Raji (cell line): ENCODE data around the gene SOD1.

Source experiments
- POLR2A ChIP-seq: IDR thresholded peaks from 2 replicates; pipeline ENCODE4 v1.6.1; 2011; ENCODE audit warnings: low read depth, low read length, control low read depth; ENCODE audit not compliant: insufficient read depth

The SOD1 gene

DNA sequence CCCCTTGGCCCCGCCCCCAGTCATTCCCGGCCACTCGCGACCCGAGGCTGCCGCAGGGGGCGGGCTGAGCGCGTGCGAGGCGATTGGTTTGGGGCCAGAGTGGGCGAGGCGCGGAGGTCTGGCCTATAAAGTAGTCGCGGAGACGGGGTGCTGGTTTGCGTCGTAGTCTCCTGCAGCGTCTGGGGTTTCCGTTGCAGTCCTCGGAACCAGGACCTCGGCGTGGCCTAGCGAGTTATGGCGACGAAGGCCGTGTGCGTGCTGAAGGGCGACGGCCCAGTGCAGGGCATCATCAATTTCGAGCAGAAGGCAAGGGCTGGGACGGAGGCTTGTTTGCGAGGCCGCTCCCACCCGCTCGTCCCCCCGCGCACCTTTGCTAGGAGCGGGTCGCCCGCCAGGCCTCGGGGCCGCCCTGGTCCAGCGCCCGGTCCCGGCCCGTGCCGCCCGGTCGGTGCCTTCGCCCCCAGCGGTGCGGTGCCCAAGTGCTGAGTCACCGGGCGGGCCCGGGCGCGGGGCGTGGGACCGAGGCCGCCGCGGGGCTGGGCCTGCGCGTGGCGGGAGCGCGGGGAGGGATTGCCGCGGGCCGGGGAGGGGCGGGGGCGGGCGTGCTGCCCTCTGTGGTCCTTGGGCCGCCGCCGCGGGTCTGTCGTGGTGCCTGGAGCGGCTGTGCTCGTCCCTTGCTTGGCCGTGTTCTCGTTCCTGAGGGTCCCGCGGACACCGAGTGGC is at the start of gene SOD1:
Gene SOD1, plus strand, starts transcription at position 158 of the 723 bp plus-strand sequence. Its CDS starts 77 bp downstream, at position 235.
- TF ChIP-seq POLR2A: peak; percentile 100

DNA sequence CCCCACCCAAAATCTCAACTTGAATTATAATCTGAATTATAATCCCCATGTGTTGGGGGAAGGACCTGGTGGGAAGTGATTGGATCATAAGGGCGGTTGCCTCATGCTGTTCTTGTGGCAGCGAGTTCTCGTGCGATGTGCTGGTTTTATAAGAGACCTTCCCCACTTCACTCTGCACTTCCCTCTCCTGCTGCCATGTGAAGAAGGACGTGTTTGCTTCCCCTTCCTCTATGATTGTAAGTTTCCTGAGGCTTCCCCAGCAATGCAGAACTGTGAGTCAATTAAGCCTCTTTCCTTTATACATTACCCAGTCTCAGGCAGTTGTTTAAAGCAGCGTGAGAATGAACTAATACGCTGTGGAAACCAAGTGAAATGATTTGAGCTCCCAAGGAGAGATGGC is 48.0 kb upstream of the SOD1 start:
- no peak for TF ChIP-seq POLR2A

DNA sequence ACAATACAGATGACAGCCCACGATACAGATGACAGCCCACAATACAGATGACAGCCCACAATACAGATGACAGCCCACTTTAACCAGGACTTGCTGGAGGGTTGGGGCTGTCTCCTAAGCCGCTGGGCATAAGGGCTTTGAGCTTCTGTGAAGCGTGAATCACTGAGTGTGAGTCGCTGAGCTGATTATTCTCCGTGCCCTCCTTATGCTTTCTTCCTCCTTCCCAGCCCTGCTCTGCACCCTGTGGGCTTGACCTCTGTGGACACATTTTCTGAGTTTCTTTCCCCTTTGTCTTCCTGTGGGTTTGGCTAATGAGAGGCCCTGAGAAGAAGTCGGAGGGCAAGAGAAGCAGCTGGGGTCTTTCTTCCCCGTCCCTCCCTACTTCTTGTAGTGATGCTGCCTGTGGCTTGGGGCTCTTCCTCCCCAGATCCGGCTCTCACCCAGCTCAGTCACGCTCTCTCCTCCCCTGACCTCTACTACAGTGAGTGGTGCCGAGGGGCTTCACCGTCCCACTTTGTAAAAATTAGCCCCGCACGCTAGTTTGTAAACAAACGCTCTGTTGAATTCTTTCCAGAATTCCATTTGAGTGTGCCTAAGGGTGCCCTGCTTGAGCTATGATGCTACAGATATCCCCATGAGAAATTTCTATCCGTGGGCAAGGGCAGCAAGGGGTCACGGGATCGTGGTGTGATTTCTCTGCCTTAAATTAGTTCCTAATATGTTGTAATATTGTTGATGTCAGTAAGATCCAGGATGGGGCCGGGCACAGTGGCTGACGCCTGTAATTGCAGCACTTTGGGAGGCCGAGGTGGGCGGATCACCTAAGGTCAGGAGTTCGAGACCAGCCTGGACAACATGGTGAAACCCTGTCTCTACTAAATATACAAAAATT is 46.4 kb upstream of the SOD1 start:
- no peak for TF ChIP-seq POLR2A

DNA sequence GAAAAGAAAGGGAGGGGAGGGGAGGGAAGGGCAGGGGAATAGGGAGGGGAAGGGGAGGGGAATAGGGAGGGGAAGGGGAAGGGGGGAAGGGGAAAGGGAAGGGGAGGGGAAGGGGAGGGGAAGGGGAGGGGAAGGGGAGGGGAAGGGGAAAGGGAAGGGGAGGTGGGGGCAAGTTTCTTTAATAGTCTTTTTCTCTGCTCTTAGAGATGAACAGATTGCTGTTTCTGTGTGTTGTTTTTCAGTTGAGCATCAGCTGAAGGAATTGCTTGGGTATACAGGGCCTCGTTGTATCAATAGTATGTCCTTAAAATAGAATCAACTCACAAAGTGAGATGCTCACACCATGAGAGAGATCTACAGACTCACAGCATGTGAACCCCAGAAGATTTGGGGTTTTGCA is 44.8 kb upstream of the SOD1 start:
- no peak for TF ChIP-seq POLR2A

DNA sequence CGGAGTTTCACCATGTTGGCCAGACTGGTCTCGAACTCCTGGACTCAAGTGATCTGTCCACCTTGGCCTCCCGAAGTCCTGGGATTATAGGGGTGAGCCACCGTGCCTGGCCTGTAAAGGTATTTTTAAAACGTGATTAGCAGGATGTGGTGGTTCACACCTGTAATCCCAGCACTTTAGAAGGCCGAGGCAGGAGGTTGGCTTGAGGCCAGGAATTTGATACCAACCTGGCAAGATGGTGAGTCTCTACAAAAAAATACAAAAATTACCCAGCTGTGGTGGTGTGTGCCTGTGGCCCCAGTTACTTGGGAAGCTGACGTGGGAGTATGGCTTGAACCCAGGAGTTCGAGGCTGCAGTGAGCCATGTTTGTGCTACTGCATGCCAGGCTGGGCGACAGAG is 43.3 kb upstream of the SOD1 start:
- no peak for TF ChIP-seq POLR2A

DNA sequence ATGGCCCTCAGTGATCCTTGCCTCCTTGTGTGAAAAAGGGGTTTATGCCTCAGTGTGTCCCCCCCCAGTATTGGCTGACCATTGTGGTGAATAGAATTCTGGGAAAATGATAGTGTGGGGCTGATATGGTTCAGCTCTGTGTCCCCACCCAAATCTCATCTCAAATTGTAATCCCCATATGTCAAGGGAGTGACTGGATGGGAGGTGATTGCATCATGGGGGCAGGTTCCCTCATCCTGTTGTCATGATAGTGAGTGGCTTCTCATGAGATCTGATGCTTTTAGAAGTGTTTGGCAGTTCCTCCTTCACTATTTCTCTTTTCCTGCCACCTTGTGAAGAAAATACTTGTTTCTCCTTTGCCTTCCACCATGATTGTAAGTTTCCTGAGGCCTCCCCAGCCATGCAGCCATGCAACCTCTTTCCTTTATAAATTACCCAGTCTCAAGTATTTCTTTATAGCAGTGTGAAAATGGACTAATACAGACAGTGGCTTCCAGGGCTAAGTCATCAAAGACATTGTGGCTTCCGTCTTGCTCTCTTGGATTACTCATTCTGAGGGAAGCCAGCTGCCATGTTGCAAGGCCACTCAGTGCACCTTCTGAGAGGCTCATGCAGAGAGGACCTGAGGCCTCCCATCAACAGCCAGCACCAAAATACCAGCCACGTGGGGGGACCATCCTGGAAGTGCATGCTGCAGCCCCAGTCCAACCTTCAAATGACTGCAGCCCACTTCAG is 40.6 kb upstream of the SOD1 start:
- no peak for TF ChIP-seq POLR2A

DNA sequence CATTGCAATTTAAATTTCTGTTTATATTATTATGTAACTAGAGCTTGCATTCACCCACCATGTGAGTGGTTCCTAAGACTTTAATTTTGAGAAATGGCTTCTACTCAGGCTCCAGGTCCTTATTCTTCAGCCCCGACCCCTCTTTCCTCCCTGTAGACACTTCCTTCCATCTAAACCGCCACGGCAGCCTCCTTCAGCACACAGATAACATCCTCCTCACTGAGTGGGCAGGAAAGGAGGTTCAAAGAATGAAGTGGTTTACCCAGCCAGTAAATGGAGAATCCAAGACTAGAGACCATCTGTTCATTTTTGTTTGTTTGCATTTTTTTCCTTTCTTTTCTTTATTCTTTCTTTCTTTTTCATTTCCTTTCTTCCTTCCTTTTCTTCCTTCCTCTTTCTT is 37.1 kb upstream of the SOD1 start:
- no peak for TF ChIP-seq POLR2A

DNA sequence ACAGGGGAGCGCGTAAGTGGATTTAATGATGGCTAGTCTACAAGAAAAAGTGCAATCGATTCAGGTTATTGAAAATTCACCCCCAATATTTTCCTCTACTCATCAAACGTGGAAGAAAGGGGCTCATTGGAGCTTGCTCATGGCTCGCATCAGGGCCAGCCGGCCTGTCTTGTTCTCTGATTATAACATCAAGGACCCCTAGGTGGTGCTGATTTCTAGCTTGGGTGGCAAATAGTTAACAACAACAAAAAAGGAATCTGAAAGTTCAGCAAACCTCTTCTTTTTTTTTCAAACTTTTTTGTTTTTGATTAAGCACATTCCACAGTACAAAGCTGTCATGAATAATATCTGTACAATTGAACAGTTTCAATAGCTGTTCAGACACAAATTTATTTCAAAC is 35.8 kb upstream of the SOD1 start:
- TF ChIP-seq POLR2A: no peak

DNA sequence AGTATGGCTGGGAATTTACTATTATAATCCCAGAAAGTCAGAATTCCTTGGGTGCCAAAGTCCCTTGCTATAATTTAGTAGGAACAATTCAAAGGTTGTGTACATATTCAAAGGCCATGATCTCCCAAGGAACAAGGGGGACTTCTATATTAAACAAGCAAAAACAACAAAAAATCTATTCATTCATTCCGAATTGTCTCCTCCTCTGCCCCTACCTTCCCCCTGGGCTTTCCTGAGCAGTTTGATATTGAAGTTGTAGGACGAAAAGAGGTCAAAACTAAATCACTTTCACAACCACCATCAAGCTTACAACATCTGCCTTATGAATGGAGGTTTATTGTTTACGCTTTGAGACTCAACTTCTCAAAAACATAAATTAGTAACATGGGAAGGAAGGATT is 35.3 kb upstream of the SOD1 start:
- no peak for TF ChIP-seq POLR2A

DNA sequence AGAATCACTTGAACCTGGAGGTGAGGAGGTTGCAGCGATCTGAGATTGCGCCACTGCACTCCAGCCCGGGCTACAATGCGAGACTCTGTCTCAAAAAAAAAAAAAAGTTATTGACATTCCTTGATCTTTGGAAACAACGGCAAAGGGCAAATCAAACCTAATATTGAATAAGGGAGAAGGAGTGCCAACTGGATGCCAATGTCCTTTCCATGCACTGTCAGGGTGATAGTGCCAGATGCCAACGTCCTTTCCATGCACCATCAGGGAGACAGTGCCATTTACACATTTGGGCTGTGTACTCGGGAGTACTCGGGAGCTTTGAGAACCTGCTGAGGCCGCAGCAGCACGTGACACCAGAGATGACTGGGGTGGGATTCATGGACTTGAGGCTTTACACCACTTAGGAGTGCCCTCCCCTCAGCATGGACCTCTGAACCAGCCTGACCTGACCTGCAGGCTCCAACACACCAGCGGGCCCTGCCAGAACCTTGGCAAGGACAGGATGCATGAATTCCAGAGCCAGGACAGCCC is 34.5 kb upstream of the SOD1 start:
- no peak for TF ChIP-seq POLR2A

DNA sequence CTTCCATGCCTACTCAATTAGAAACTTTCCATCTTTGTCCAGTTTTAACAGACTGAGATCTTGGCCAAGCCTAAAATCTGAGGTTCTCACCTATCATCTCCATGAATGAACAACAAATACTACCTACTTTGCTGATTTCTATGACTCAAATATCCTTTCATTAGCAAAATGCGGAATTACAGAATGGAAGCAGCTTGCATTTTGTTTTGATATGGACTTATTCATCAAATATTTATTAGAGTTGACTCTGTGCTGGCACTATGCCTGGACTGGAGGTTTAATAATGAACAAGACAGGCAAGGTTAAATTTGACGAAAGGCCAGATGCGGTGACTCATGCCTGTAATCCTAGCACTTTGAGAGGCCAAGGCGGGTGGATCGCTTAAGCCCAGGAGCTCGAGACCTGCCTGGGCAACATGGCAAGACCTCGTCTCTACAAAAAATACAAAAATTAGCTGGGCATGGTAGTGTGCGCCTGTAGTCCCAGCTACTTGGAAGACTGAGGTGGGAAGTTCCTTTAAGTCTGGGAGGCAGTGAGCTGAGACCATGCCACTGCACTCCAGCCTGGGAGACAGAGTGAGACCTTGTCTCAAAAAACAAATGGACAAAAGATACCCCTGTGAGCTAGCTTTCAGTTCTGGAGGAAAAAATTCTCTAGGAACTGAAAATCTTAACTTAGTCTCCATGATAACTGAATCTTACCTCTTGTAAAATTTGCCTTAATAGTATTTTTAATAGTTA is 29.4 kb upstream of the SOD1 start:
- no peak for TF ChIP-seq POLR2A

DNA sequence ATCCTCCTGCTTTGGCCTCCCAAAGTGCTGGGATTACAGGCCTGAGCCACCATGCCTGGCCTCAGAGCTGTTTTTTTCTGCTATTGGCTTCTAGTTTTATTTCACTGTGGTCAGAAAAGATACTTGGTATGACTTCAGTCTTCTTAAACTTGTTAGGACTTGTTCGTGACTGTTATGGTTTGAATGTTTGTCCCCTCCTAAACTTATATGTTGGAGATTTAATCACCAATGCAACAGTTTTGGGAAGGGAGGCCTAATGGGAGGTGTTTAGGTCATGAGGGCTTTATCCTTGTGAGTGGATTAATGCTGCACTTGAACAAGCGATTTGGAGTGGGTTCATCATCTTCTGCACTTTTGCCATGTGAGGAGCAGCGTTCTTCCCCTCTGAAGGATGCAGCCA is 24.5 kb upstream of the SOD1 start:
- TF ChIP-seq POLR2A: no peak

DNA sequence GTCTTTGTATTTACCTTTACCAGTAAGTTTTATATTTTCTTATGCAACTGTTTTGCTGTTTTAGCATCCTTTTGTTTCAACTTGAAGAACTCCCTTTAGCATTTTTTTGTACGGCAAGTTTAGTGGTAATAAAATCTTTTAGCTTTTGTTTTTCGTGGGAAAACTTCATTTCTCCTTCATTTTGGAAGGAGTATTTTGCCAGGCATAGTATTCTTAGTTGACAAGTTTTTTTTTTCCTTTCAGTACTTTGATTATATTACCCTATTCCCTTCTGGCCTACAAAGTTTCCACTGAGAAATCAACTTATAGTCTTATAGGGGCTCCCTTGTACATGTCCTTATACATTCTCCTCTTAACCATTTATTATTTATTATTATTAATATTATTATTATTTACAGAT is 22.6 kb upstream of the SOD1 start:
- TF ChIP-seq POLR2A: no peak

DNA sequence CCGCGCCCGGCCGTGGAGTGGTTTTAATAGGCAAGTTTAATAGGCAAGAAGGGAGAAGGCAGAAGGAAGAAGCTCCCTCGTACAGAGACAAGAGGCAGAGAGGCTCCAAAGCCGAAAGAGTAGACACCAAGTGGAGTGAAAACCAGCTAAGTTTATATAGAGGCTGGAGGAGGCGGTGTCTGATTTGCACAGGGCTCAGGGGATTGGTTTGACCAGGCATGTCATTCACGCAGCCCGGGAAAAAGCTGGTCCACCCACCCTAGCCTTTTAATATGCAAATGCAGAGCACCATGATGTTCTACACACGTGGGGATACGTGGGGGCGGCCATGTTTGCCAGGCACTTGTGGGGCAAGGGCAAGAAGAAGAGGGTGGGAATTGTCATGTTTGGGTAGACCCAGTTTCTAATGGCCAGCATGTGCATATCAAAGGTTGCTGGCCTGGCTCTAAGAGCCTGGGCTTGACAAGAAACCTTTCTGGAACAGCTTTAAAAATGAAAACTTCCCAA is 18.0 kb upstream of the SOD1 start:
- TF ChIP-seq POLR2A: no peak

DNA sequence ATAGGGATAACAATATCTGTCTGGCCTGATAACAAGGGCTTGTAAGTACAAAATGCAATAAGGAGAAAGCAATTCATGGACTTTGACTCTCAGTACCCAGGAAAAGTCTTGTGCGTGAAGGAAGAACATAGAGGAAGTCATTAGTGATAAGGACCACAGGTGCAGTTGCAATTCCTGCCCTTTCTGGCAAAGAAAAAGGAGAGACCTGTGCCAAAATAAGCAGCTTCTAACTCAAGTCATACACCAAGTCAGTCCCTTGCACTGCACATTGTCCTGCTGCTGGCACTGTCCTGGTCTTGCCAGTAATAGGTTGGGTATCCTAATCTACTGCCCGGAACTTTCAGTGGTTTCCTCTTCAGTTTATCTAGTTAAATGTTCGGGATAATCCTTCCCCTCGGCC is 14.8 kb upstream of the SOD1 start:
- no peak for TF ChIP-seq POLR2A

DNA sequence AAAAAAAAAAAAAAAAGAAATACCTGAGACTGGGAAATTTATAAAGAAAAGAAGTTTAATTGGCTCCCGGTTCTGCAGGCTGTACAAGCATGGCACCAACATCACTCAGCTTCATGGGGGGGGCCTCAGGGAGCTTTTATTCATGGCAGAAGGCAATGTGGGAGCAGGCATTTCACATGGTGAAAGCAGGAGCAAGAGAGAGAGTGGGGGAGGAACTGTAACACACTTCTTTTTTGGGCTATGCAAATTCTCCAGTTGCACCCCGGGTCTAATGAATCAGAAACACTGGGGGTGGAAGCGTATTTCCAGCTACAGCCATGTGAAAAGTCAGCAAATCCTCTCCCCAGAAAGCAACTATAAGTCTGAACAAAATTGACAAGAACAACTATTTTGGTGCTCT is 11.8 kb upstream of the SOD1 start:
- TF ChIP-seq POLR2A: no peak
